GM12874 (cell line): ENCODE measurements around the gene RAPGEF5.

Experiments
- TF ChIP-seq, protein P1 (sequence below): IDR thresholded peaks from 2 replicates; pipeline ENCODE4 v1.5.1; 2011; ENCODE audit warnings: low read depth, mild to moderate bottlenecking, control low read depth, low read length, moderate library complexity; ENCODE audit not compliant: insufficient read depth

The RAPGEF5 gene

DNA sequence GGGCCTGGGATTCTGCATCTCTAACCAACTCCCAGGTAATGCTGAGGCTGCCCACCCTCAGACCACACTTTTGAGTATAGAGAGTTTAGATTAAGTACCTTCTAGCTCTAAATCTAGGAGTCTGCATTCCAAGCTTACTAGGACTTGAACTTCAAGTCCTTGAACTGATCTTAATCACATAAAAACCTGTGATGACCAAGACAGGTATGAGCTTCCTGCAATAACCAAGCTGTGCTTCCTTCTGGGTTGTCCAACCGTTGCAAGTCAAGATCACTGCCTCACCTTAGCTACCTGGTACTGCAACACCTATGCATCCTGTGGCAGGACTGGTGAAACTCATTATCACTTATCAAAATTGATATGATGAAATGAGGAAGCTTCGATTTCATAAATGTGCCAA lies 32.9 kb upstream of the RAPGEF5 start:
- TF ChIP-seq, protein P1, sequence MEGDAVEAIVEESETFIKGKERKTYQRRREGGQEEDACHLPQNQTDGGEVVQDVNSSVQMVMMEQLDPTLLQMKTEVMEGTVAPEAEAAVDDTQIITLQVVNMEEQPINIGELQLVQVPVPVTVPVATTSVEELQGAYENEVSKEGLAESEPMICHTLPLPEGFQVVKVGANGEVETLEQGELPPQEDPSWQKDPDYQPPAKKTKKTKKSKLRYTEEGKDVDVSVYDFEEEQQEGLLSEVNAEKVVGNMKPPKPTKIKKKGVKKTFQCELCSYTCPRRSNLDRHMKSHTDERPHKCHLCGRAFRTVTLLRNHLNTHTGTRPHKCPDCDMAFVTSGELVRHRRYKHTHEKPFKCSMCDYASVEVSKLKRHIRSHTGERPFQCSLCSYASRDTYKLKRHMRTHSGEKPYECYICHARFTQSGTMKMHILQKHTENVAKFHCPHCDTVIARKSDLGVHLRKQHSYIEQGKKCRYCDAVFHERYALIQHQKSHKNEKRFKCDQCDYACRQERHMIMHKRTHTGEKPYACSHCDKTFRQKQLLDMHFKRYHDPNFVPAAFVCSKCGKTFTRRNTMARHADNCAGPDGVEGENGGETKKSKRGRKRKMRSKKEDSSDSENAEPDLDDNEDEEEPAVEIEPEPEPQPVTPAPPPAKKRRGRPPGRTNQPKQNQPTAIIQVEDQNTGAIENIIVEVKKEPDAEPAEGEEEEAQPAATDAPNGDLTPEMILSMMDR, result no peak

DNA sequence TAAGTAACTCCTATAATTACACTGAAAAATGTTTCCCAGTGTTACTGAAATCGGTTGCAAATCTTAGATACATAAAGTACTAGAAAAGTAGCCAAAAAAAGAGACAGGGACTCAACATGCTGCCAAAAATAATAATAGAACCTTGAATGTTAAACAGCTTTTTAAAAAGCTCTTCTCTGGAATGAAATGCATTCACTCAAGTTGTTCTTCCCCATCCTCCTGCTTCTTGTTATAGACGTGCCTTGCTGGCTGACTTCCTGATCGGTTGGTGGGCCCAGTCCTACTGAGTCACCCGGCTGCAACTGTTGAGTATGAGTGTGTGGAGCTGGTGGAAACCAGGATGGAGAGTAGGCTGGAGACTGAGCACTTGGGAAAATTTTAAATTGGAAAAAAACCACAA lies 30.6 kb upstream of the RAPGEF5 start:
- TF ChIP-seq, protein P1, result no peak

DNA sequence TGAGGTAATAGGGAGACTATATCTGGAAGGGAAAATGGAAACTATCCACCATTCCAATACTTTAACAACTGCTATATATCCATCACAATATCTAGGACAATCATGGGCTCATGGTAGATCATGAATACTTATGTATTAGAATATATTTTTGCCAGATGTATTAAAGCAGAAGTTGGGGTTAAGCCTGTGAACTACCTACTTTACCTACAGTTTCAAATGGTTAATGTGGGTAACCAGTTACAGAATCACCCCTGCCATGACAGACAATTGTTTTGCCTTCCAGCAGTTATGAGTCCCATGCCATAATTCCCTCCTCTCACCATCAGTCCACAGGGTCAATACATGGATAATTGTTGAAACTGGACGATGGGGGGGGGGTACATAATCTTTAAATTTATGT lies 29.9 kb upstream of the RAPGEF5 start:
- TF ChIP-seq, protein P1, result no peak

DNA sequence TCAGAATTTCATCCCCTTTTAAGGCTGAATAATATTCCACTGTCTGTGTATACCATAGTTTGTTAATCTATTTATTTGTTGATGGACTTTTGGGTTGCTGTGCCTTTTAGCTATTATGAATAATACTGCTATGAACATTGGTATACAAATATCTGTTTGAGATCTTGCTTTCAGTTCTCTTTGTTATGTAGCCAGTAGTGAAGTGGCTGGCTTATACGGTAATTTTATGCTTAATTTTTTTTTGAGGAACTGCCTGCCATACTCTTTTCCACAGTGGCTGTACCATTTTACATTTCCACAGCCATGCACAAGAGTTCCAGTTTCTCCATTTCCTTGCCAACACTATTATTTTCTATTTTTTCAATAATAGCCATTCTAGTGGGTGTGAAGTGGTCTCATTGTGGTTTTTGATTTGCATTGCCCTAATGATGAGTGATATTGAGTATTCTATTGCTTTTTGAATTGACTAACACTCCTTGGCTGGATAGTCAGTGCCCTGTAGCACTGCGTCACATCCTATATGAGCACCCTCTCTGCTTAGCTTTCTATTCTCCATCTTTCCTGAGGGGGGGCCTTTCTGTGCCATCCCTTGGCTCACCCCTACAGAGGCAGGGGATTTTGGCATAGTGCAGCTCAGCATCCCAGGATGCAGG lies 29.4 kb upstream of the RAPGEF5 start:
- TF ChIP-seq, protein P1, result no peak

DNA sequence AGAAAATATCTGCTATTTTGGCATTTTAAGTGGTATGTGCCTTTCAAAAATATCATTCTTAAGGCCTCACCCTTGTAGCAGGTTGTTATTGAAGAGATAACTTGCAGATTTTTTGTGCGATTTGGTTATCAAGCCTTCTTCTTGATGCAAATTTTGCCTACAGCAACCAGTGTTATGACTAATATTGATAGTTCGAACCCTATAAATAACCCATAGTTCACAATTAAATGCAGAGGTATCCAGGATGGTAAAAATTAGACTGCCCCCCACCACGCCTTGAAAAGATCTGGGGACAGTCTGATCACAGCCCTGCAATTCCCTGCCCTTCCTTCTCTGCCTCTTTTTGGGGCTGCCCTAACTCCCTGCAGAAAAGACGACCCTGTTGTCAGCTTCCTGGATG lies 28.4 kb upstream of the RAPGEF5 start:
- TF ChIP-seq, protein P1, result no peak

DNA sequence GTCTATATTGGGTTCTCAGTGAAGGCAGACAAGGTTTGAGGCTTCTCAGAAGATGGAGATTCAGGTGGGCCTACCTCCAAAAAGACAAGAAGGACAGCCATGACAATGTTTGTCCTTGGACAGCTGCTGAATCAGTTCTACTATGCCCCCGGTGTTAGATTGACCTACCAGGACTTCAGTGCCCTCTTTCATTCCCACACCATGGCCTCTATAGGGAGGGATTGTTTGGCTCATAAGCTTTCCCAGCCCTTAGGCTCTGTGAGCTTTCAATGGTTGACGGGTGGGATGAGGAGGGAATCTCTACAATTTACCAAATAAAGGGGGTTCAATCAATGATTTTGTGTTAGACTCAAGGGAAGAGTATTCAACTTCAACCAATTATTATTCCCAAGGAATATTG lies 23.4 kb upstream of the RAPGEF5 start:
- TF ChIP-seq, protein P1, result no peak

DNA sequence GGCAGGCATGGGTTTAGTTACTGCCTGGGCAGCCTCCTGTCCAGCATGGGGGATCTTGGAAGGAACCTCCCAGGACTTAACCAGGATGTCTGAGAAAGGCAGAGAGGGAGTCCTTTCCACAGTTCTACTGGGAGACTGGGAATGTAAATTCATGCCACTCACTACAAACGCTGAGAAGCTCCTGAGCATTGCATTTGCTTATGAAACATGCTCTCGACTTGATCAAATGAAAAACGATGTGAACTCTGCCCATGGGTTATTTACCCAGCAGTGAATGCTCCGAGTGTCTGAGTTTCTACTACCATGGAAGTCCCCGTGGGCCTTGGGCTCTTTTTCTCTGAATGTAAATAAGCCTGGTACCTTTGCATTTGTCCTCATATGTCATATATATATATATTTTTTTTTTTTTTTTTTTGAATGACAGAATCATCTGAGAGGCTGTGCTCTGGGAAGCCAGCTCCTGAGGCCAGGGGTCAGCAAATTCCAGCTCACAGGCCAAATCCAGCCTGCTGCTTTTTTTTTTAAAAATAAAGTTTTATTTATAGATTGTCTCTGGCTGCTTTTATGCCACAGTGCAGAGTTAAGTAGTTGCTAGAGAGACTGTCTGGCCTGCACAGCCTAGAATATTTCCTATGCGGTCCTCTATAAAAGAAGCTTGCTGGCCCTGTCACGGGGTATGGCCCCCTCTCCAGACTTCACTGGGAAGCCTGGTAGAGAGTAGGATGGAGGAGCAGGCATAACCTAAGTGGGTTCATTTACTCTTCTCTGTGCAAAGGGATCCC lies 21.4 kb upstream of the RAPGEF5 start:
- TF ChIP-seq, protein P1, result no peak
